PC-3 (cell line): ENCODE data around the gene TOR2A. TPM values are rescaled to one million over a fixed set of nuclear protein-coding genes. Genes with fewer than 3 reads are reported as not detected.
"Not testable (repeated sequence)": the region's sequence is repeated elsewhere in the genome, so short reads cannot be mapped to it uniquely, and the experiment has no call there.

ENCODE experiments used
- ATAC-seq: fragments of 200-7000 bp; cut with Tn5 transposase; 2 replicates; pipeline ENCODE4 v1.9.1; 2020; ENCODE audit warnings: mild to moderate bottlenecking, moderate library complexity
- BruUV-seq: library from RNA; stranded (reverse); fragments of 400-500 nt; replicated peaks from 2 replicates; lab custom pipeline; 2021; lab: Mats Ljungman, UMichigan
- CTCF ChIA-PET: fragments of 300-600 bp; sonication (Branson Sonifier 250); formaldehyde crosslinking; loops from one replicate; lab custom pipeline; 2022; ENCODE audit warnings: antibody characterized with exemption; lab: Charles Lee
- POLR2A ChIA-PET: fragments of 300-600 bp; sonication (Branson Sonifier 250); formaldehyde crosslinking; loops from one replicate; lab custom pipeline; 2022; ENCODE audit warnings: antibody characterized with exemption; ENCODE audit not compliant: unreplicated experiment; lab: Charles Lee
- DNase-seq: peaks from one replicate; pipeline ENCODE4 v3.0.0-alpha.2; 2015
- H2AFZ ChIP-seq: fragments of 300-600 bp; sonication (generic); 2 replicates; pipeline ENCODE4 v1.6.0; 2016; ENCODE audit warnings: antibody characterized with exemption, low read length
- H3F3A ChIP-seq: fragments of 300-600 bp; sonication (generic); one replicate; pipeline ENCODE4 v1.6.0; 2017; ENCODE audit warnings: antibody characterized with exemption, low read length, control low read depth, mild to moderate bottlenecking; ENCODE audit not compliant: unreplicated experiment
- H3K27ac ChIP-seq: fragments of 300-600 bp; sonication (generic); 2 replicates; pipeline ENCODE4 v1.5.1; 2016; ENCODE audit warnings: mild to moderate bottlenecking, low read length
- H3K27me3 ChIP-seq: fragments of 300-600 bp; sonication (generic); 2 replicates; pipeline ENCODE4 v1.6.1; 2016; ENCODE audit warnings: low read length, mixed read lengths
- H3K36me3 ChIP-seq: fragments of 300-600 bp; sonication (generic); 2 replicates; pipeline ENCODE4 v1.6.1; 2016; ENCODE audit warnings: low read depth, mixed run types, low read length, mixed read lengths
- H3K4me1 ChIP-seq: fragments of 300-600 bp; sonication (generic); 2 replicates; pipeline ENCODE4 v1.5.1; 2016; ENCODE audit warnings: low read length; ENCODE audit not compliant: insufficient read depth
- H3K4me2 ChIP-seq: fragments of 300-600 bp; sonication (generic); 2 replicates; pipeline ENCODE4 v1.6.0; 2016; ENCODE audit warnings: low read length
- H3K4me3 ChIP-seq: fragments of 300-600 bp; sonication (generic); 2 replicates; pipeline ENCODE4 v1.5.1; 2016; ENCODE audit warnings: mild to moderate bottlenecking, low read length, mixed read lengths
- H3K79me2 ChIP-seq: fragments of 300-600 bp; sonication (generic); 2 replicates; pipeline ENCODE4 v1.6.1; 2017; ENCODE audit warnings: low read length, mixed read lengths
- H3K9ac ChIP-seq: fragments of 300-600 bp; sonication (generic); 2 replicates; pipeline ENCODE4 v1.6.0; 2016; ENCODE audit warnings: mild to moderate bottlenecking, low read length
- H3K9me2 ChIP-seq: fragments of 300-600 bp; sonication (generic); replicated peaks from 2 replicates; pipeline ENCODE4 v1.6.1; 2016; ENCODE audit warnings: mixed run types, low read length, mixed read lengths
- H3K9me3 ChIP-seq: fragments of 300-600 bp; sonication (generic); 2 replicates; pipeline ENCODE4 v1.6.1; 2016; ENCODE audit warnings: low read length, mixed read lengths
- H4K20me1 ChIP-seq: fragments of 300-600 bp; sonication (generic); 2 replicates; pipeline ENCODE4 v1.6.1; 2016; ENCODE audit warnings: low read length, mixed read lengths
- CTCF ChIP-seq: fragments of 300-600 bp; sonication (generic); conservative IDR thresholded peaks from 2 replicates; pipeline ENCODE4 v1.5.1; 2017; ENCODE audit warnings: antibody characterized with exemption, low read depth, mild to moderate bottlenecking, low read length
- EZH2 ChIP-seq: fragments of 300-600 bp; sonication (generic); IDR thresholded peaks from one replicate; pipeline ENCODE4 v1.6.1; 2017; ENCODE audit warnings: antibody characterized with exemption, mild to moderate bottlenecking, low read length; ENCODE audit not compliant: unreplicated experiment
- EZH2phosphoT487 ChIP-seq: fragments of 300-600 bp; sonication (generic); IDR thresholded peaks from 2 replicates; pipeline ENCODE4 v1.6.1; 2018; ENCODE audit warnings: mild to moderate bottlenecking, antibody characterized with exemption, low read length, borderline replicate concordance
- intact Hi-C: fragments of 100-400 bp; cut with micrococcal nuclease; formaldehyde crosslinking; loops from 2 replicates; pipeline ENCODE4 v1.9.0; 2023
- total RNA-seq: library from RNA; depleted of rRNA; stranded (reverse); fragments of >200 nt; gene quantifications from 2 replicates; pipeline ENCODE4 v1.2.3, GENCODE V29; 2014

Gene TOR2A
- total RNA-seq, 1 experiment from 2014 or later, result 14.1 TPM

GRCh38 chr9:127781806-127782205 is 46.7 kb upstream of the TOR2A start:
- DNase-seq, result no peak

GRCh38 chr9:127780909-127781308 is 45.8 kb upstream of the TOR2A start:
- ATAC-seq, H3K9me3 ChIP-seq, POLR2A ChIA-PET, H3K79me2 ChIP-seq, H3K4me3 ChIP-seq, H3K9me2 ChIP-seq, DNase-seq, intact Hi-C loops, H4K20me1 ChIP-seq, H3F3A ChIP-seq, BruUV-seq, H2AFZ ChIP-seq, H3K27ac ChIP-seq, CTCF ChIA-PET, H3K4me1 ChIP-seq, H3K36me3 ChIP-seq, H3K4me2 ChIP-seq, H3K9ac ChIP-seq, H3K27me3 ChIP-seq: not testable (repeated sequence)

More at GRCh38 chr9:127781806-127782205, 46.7 kb upstream of the TOR2A start:
- ChIA-PET POLR2A (no interaction called here), CTCF (no interaction called here)
- peaks cover 3% of the 10 kb centered on the region; the same call in 1 of the 2 replicates for H3K4me1 ChIP-seq
- peaks cover 9% of the 10 kb centered on the region for H3K79me2 ChIP-seq
- no peak overlapping the region for H2AFZ ChIP-seq
- no peaks in the 10 kb centered on the region for H3F3A ChIP-seq
- TF ChIP-seq CTCF (no peak), EZH2 (no peak), EZH2phosphoT487 (no peak)
- intact Hi-C loops, result no loop called here
- no peak overlapping the region for H3K27ac ChIP-seq
- no TSS peak for BruUV-seq
- peaks cover 4% of the 10 kb centered on the region for H4K20me1 ChIP-seq
- no peak for ATAC-seq
- no peak overlapping the region for H3K9ac ChIP-seq
- H3K4me3 ChIP-seq, result no peak overlapping the region
- 0 out of 2 replicates have a peak, but pooled peaks cover 3% of the 10 kb centered on the region for H3K36me3 ChIP-seq
- H3K27me3 ChIP-seq, result no peaks in the 10 kb centered on the region
- no peaks in the 10 kb centered on the region for H3K9me2 ChIP-seq
- H3K4me2 ChIP-seq, result no peak overlapping the region
- H3K9me3 ChIP-seq, result no peaks in the 10 kb centered on the region

- H3K4me1 ChIP-seq, result peaks cover 3% of the 10 kb centered on the region; the same call in 1 of the 2 replicates
- intact Hi-C loops, result no loop called here
- ChIA-PET CTCF (no interaction called here), POLR2A (no interaction called here)
- no peaks in the 10 kb centered on the region for H3K27me3 ChIP-seq
- H3K9me3 ChIP-seq, result no peaks in the 10 kb centered on the region
- ATAC-seq (no peak), DNase-seq (no peak)
- no peak overlapping the region for H3K27ac ChIP-seq
- BruUV-seq, result no TSS peak
- no peaks in the 10 kb centered on the region for H3K36me3 ChIP-seq
- no peaks in the 10 kb centered on the region for H3F3A ChIP-seq
- no peak overlapping the region for H3K9ac ChIP-seq
- no peak overlapping the region for H3K4me2 ChIP-seq
- no peak overlapping the region for H3K4me3 ChIP-seq
- no peaks in the 10 kb centered on the region for H4K20me1 ChIP-seq
- H3K9me2 ChIP-seq, result no peaks in the 10 kb centered on the region
- no peak for TF ChIP-seq CTCF
- no peak for TF ChIP-seq EZH2phosphoT487
- no peak for TF ChIP-seq EZH2
- H2AFZ ChIP-seq, result no peak overlapping the region
- no peaks in the 10 kb centered on the region for H3K79me2 ChIP-seq
These were observed 45.2 kb upstream of the TOR2A start for GRCh38 chr9:127780126-127780885.
